Measurements from ENCODE around the gene CAPZB. TPM values are rescaled to one million over a fixed set of nuclear protein-coding genes. Genes with fewer than 3 reads are reported as not detected.

Gene CAPZB
- total RNA-seq, 1 experiment from 2014 or later: 491 TPM

DNA sequence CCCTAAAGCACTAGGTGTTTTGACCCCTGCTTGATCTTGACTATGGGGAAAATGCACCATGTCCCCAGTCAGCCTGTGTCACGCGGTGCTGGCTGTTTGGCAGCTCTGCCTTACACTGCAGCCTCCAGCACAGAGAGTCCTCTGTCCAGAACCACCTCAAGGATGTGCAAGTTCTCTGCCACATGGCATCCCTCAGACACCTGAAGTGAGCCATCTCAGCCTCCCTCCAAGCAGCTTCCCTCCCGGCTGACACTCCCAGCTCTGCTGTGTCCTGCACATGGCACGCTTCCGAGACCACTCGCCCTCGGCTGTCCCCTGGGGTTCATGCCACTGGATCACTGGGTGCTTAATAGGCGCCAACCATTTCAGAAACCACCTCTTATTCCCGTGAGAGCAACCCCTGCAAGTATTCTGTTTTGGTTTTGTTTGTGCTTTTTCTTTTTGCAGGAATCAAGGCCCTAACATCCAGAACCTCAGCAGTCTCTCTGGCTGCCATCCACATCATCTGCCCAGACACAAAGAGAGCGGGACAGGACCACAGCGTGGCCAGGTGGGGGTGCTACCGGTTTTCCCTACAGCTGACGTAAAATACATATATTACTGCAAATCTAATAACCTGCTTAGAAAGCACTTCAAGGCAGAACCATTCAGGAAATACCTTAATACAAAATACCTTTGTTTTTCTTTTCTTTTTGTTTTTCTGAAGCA is 45.7 kb downstream of the CAPZB start:
- Histone ChIP-seq H3K27me3 (ENCODE audit: control insufficient read depth, insufficient read depth, low read length) (no peaks in the 10 kb centered on the region), H3K9me3 (ENCODE audit: control insufficient read depth, insufficient read depth, low read depth, low read length) (no peaks in the 10 kb centered on the region), H3K27ac (ENCODE audit: low read length) (peak overlapping the region; percentile 99), H3K36me3 (ENCODE audit: control insufficient read depth, insufficient read depth, low read length) (0 out of 2 replicates have a peak, but pooled peaks cover 9% of the 10 kb centered on the region), H3K4me3 (ENCODE audit: low read depth in 2 of 2, low read length in 2 of 2) (no peak overlapping the region), H3K4me1 (ENCODE audit: control insufficient read depth, insufficient read depth, low read length) (peaks cover 97% of the 10 kb centered on the region)
- ChIA-PET POLR2A (no interaction called here), CTCF (no interaction called here)
- TF ChIP-seq, protein P1, sequence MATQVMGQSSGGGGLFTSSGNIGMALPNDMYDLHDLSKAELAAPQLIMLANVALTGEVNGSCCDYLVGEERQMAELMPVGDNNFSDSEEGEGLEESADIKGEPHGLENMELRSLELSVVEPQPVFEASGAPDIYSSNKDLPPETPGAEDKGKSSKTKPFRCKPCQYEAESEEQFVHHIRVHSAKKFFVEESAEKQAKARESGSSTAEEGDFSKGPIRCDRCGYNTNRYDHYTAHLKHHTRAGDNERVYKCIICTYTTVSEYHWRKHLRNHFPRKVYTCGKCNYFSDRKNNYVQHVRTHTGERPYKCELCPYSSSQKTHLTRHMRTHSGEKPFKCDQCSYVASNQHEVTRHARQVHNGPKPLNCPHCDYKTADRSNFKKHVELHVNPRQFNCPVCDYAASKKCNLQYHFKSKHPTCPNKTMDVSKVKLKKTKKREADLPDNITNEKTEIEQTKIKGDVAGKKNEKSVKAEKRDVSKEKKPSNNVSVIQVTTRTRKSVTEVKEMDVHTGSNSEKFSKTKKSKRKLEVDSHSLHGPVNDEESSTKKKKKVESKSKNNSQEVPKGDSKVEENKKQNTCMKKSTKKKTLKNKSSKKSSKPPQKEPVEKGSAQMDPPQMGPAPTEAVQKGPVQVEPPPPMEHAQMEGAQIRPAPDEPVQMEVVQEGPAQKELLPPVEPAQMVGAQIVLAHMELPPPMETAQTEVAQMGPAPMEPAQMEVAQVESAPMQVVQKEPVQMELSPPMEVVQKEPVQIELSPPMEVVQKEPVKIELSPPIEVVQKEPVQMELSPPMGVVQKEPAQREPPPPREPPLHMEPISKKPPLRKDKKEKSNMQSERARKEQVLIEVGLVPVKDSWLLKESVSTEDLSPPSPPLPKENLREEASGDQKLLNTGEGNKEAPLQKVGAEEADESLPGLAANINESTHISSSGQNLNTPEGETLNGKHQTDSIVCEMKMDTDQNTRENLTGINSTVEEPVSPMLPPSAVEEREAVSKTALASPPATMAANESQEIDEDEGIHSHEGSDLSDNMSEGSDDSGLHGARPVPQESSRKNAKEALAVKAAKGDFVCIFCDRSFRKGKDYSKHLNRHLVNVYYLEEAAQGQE (IDR thresholded peaks at IDR 0.05; ENCODE audit: insufficient read depth in 1 of 2, low read depth in 2 of 2, low read length in 1 of 2): no peak
- TF ChIP-seq, protein P2, sequence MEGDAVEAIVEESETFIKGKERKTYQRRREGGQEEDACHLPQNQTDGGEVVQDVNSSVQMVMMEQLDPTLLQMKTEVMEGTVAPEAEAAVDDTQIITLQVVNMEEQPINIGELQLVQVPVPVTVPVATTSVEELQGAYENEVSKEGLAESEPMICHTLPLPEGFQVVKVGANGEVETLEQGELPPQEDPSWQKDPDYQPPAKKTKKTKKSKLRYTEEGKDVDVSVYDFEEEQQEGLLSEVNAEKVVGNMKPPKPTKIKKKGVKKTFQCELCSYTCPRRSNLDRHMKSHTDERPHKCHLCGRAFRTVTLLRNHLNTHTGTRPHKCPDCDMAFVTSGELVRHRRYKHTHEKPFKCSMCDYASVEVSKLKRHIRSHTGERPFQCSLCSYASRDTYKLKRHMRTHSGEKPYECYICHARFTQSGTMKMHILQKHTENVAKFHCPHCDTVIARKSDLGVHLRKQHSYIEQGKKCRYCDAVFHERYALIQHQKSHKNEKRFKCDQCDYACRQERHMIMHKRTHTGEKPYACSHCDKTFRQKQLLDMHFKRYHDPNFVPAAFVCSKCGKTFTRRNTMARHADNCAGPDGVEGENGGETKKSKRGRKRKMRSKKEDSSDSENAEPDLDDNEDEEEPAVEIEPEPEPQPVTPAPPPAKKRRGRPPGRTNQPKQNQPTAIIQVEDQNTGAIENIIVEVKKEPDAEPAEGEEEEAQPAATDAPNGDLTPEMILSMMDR (IDR thresholded peaks at IDR 0.05): peak; percentile 66; the same call in 1 of the 2 replicates
- no peak for ATAC-seq
- intact Hi-C loops (cut with micrococcal nuclease; ENCODE audit: unreplicated experiment) (loop anchor here (10.0 kb wide), 1 partner anchor 205 kb away; the partner anchor contains the start of gene NBL1), in situ Hi-C loops (cut with HindIII; ENCODE audit: low pct_unique_long_range_greater_than_20kb, low sequenced_read_pairs) (no loop called here)
- no peak for DNase-seq (ENCODE audit: low read depth, low spot score)
- TSS peak; percentile 44 for BruUV-seq (replicated peaks)

DNA sequence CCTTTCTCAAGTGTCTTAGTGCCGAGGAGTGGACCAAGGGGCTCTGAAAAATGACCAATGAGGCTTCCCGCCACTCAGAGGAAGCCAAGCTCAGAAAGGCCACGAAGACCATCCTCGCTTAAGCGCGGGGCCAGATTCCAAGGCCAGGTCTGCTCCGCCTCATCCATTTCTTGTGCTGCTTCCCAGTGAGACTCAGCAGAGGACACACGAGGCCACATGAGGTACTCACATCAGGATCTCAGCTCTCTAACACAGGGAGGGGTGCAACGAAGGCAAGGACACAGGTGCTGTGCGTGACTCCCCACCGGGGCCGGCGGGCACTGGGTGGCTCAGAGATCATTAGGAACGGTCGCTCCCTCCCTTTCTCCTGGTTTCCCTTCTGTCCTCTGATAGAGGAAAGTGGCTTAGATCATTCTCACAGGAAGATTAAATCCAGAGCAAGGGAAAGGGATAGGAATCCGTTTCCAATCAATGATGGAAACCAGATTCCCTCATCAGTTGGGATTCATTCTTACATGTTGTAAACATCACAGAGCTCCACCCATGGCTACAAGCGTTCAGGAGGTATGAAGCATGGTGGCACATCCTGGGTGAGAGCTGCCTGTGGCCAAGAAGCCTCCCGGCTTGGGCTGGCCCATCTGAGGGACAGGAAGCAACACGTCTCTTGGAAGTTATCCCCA is 46.7 kb downstream of the CAPZB start:
- DNase-seq (ENCODE audit: low read depth, low spot score) (no peak), ATAC-seq (no peak)
- H3K9me3 ChIP-seq (ENCODE audit: control insufficient read depth, insufficient read depth, low read depth, low read length): no peaks in the 10 kb centered on the region
- H3K27ac ChIP-seq (ENCODE audit: low read length): peak overlapping the region; percentile 99
- H3K36me3 ChIP-seq (ENCODE audit: control insufficient read depth, insufficient read depth, low read length): 0 out of 2 replicates have a peak, but pooled peaks cover 9% of the 10 kb centered on the region
- POLR2A ChIA-PET: interaction anchor here (0.6 kb wide), 1 partner anchor 26 kb away, joined by 3 read pairs; no protein-coding TSS in a partner anchor
- H3K27me3 ChIP-seq (ENCODE audit: control insufficient read depth, insufficient read depth, low read length): no peaks in the 10 kb centered on the region
- H3K4me3 ChIP-seq (ENCODE audit: low read depth in 2 of 2, low read length in 2 of 2): no peak overlapping the region
- no TSS peak for BruUV-seq (replicated peaks)
- CTCF ChIA-PET: no interaction called here
- in situ Hi-C loops (cut with HindIII; ENCODE audit: low pct_unique_long_range_greater_than_20kb, low sequenced_read_pairs) (no loop called here), intact Hi-C loops (cut with micrococcal nuclease; ENCODE audit: unreplicated experiment) (no loop called here)
- H3K4me1 ChIP-seq (ENCODE audit: control insufficient read depth, insufficient read depth, low read length): peaks cover 94% of the 10 kb centered on the region
- TF ChIP-seq, protein P2 (IDR thresholded peaks at IDR 0.05): no peak
- TF ChIP-seq, protein P1 (IDR thresholded peaks at IDR 0.05; ENCODE audit: insufficient read depth in 1 of 2, low read depth in 2 of 2, low read length in 1 of 2): no peak
- no peak for TF ChIP-seq SIN3A (IDR thresholded peaks at IDR 0.05; ENCODE audit: borderline replicate concordance, insufficient read depth, low read depth, low read length)
- TF ChIP-seq TCF7L2 (IDR thresholded peaks at IDR 0.05; ENCODE audit: low read depth, low read length): no peak
- TF ChIP-seq POLR2AphosphoS5 (IDR thresholded peaks at IDR 0.05; ENCODE audit: low read depth, low read length): no peak
